Naive thymus-derived CD4-positive, alpha-beta T cell (primary cell): ENCODE results near the gene INHA. TPM values are rescaled to one million over a fixed set of nuclear protein-coding genes. Genes with fewer than 3 reads are reported as not detected.

Experiments used
- ATAC-seq: fragments of 150-1000 bp; cut with Tn5 transposase; 2 replicates; pipeline ENCODE4 v1.10.0; 2021; ENCODE audit warnings: mild to moderate bottlenecking, moderate library complexity
- CTCF ChIA-PET: fragments of 350-600 bp; sonication (Branson Sonifier 250); formaldehyde crosslinking; loops from one replicate; lab custom pipeline; 2021; ENCODE audit warnings: antibody characterized with exemption; lab: Charles Lee
- POLR2A ChIA-PET: fragments of 350-600 bp; sonication (Branson Sonifier 250); formaldehyde crosslinking; loops from one replicate; lab custom pipeline; 2021; ENCODE audit warnings: antibody characterized with exemption, inconsistent platforms; lab: Charles Lee
- DNase-seq, 9 donors: peaks; one replicate each; pipeline versions ENCODE4 v3.0.0 to v3.0.0-alpha.2; 2020 to 2022; ENCODE audit warnings: mixed read lengths in 1 of 9
- H3K27ac ChIP-seq: one replicate; pipeline ENCODE4 v1.7.0; 2013; ENCODE audit warnings: mild to moderate bottlenecking, low read depth, low read length, moderate library complexity
- H3K27me3 ChIP-seq, 2 donors: one replicate each; pipeline ENCODE4 v1.7.0; 2013; ENCODE audit warnings: low read length in 2 of 2, mild to moderate bottlenecking in 2 of 2, moderate library complexity in 2 of 2; ENCODE audit not compliant: control insufficient read depth in 2 of 2, insufficient read depth in 2 of 2
- H3K36me3 ChIP-seq, 3 experiments: 1 replicate in 2 of 3; 2 replicates in 1 of 3; pipeline ENCODE4 v1.7.0; 2013; ENCODE audit warnings: low read length in 3 of 3, mild to moderate bottlenecking in 3 of 3, moderate library complexity in 1 of 3; ENCODE audit not compliant: insufficient read depth in 3 of 3, control insufficient read depth in 2 of 3
- H3K4me1 ChIP-seq, 2 donors: one replicate each; pipeline ENCODE4 v1.7.0; 2013; ENCODE audit warnings: low read length in 2 of 2, mild to moderate bottlenecking in 2 of 2, moderate library complexity in 1 of 2; ENCODE audit not compliant: control insufficient read depth in 2 of 2, insufficient read depth in 2 of 2
- H3K4me3 ChIP-seq: 2 replicates; pipeline ENCODE4 v1.7.0; 2013; ENCODE audit warnings: mild to moderate bottlenecking, low read length
- H3K9me3 ChIP-seq, 3 experiments: 1 replicate in 2 of 3; 2 replicates in 1 of 3; pipeline ENCODE4 v1.7.0; 2013; ENCODE audit warnings: low read length in 3 of 3; ENCODE audit not compliant: control insufficient read depth in 2 of 3
- H3K27ac Mint-ChIP-seq, 9 donors: one replicate each; pipeline ENCODE4 v1.8.0; 2020 to 2022; ENCODE audit warnings: mixed read lengths in 9 of 9, mild to moderate bottlenecking in 8 of 9, moderate library complexity in 5 of 9, inconsistent platforms in 2 of 9
- H3K27me3 Mint-ChIP-seq, 5 donors: one replicate each; pipeline ENCODE4 v1.8.0; 2021 to 2022; ENCODE audit warnings: mixed read lengths in 5 of 5, mild to moderate bottlenecking in 1 of 5
- H3K36me3 Mint-ChIP-seq, 5 donors: one replicate each; pipeline ENCODE4 v1.8.0; 2020 to 2022; ENCODE audit warnings: mixed read lengths in 5 of 5, mild to moderate bottlenecking in 3 of 5, inconsistent platforms in 1 of 5
- H3K4me1 Mint-ChIP-seq, 7 donors: one replicate each; pipeline ENCODE4 v1.8.0; 2020 to 2022; ENCODE audit warnings: mixed read lengths in 7 of 7, mild to moderate bottlenecking in 3 of 7, inconsistent platforms in 1 of 7
- H3K4me3 Mint-ChIP-seq, 10 donors: one replicate each; pipeline ENCODE4 v1.8.0; 2020 to 2022; ENCODE audit warnings: mild to moderate bottlenecking in 10 of 10, mixed read lengths in 10 of 10, moderate library complexity in 6 of 10, inconsistent platforms in 2 of 10
- H3K9me3 Mint-ChIP-seq, 11 donors: one replicate each; pipeline ENCODE4 v1.8.0; 2020 to 2022; ENCODE audit warnings: mixed read lengths in 11 of 11, mild to moderate bottlenecking in 4 of 11, inconsistent platforms in 1 of 11, moderate library complexity in 1 of 11
- intact Hi-C, 2 donors: fragments of 100-400 bp; cut with micrococcal nuclease; formaldehyde crosslinking; loops; one replicate each; pipeline ENCODE4 v1.15.1; 2023
- polyA plus RNA-seq, 2 donors: library from polyadenylated mRNA; unstranded; fragments of 300-500 nt; fragmentation: Illumina TruSeq; gene quantifications; one replicate each; pipeline ENCODE4 v1.2.3, GENCODE V29; 2021
- total RNA-seq, 6 experiments: library from RNA in 5 of 6; stranded (reverse) in 5 of 6; gene quantifications; 1 replicate in 5 of 6; 2 replicates in 1 of 6; pipeline ENCODE4 v1.2.3 and lab custom pipeline; 2021 to 2026

The INHA gene
- total and polyA plus RNA-seq, 7 experiments from 2014 or later: 0.21 TPM; not detected in 6

- ATAC-seq (no peak), DNase-seq (no peak)
- Histone ChIP-seq H3K9me3 (no peaks in the 10 kb centered on the region), H3K27ac (no peak overlapping the region), H3K36me3 (peaks cover 0 to 87% (median 6%) of the 10 kb centered on the region in 3 experiments), H3K27me3 (no peaks in the 10 kb centered on the region), H3K4me3 (no peak overlapping the region), H3K4me1 (peaks cover 4 to 5% of the 10 kb centered on the region in 2 donors)
- ChIA-PET CTCF (no interaction called here), POLR2A (no interaction called here)
- Mint-ChIP-seq H3K27ac (no peak overlapping the region), H3K36me3 (peaks cover 10 to 58% (median 25%) of the 10 kb centered on the region in 5 donors), H3K27me3 (no peaks in the 10 kb centered on the region), H3K9me3 (no peaks in the 10 kb centered on the region), H3K4me1 (peaks cover 7 to 17% (median 15%) of the 10 kb centered on the region in 7 donors), H3K4me3 (no peak overlapping the region)
- intact Hi-C loops: no loop called here
Measured at GRCh38 chr2:219607931-219608330, 35.8 kb downstream of the INHA start.

DNA sequence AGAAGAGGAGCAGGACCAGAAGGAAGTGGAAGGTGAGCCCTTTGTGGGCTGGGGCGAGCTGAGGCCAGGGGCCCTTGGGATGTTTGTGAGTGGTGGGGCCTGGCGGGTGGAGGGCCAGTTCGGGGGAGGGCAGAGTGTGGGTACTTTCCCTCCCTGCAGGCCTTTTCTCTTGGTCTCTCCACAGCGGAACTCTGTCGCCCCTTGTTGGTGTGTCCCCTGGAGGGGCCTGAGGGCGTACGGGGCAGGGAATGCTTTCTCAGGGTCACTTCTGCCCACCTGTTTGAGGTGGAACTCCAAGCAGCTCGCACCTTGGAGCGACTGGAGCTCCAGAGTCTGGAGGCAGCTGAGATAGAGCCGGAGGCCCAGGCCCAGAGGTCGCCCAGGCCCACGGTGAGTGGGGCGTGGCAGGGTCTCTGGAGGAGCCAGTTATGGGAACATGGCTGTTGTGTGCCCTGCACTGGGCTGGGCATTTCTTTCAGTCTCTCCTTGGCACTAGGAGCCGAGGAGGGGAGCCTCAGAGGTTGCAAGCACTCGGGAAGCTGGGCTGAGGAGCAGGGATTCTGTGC is 36.4 kb downstream of the INHA start:
- ChIA-PET CTCF (no interaction called here), POLR2A (no interaction called here)
- intact Hi-C loops: no loop called here
- no peak for DNase-seq
- H3K27ac Mint-ChIP-seq: no peak overlapping the region
- no peaks in the 10 kb centered on the region for H3K9me3 Mint-ChIP-seq
- H3K4me3 Mint-ChIP-seq: no peak overlapping the region
- H3K9me3 ChIP-seq: no peaks in the 10 kb centered on the region
- ATAC-seq: no peak
- H3K27me3 Mint-ChIP-seq: no peaks in the 10 kb centered on the region
- H3K36me3 ChIP-seq: peaks cover 0 to 84% (median 6%) of the 10 kb centered on the region in 3 experiments
- peaks cover 10 to 58% (median 25%) of the 10 kb centered on the region in 5 donors for H3K36me3 Mint-ChIP-seq
- H3K4me1 ChIP-seq: peaks cover 4 to 5% of the 10 kb centered on the region in 2 donors
- H3K27me3 ChIP-seq: no peaks in the 10 kb centered on the region
- no peak overlapping the region for H3K27ac ChIP-seq
- no peak overlapping the region for H3K4me3 ChIP-seq
- peaks cover 9 to 18% (median 17%) of the 10 kb centered on the region in 7 donors for H3K4me1 Mint-ChIP-seq

DNA sequence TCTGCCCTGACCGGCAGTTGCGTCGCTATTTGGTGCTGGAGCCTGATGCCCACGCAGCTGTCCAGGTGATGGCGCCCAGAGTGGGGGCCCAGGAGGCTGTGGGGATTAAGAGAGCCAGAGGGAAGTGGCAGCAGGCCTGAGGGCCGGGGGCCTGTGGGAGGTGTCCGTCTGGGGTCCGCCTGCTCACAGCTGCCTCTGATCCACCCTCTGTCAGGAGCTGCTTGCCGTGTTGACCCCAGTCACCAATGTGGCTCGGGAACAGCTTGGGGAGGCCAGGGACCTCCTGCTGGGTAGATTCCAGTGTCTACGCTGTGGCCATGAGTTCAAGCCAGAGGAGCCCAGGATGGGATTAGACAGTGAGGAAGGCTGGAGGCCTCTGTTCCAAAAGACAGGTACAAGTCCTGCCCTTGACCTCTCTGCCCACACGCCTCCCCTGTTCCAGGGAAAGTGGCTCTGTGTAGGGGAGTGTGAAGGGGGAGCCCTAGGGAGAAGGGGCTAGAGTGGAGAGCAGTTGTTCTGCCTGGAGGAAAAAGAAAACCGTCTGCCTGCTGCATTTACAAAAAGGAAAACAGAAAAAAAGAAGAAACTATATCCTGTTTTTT is 37.1 kb downstream of the INHA start:
- Histone ChIP-seq H3K9me3 (no peaks in the 10 kb centered on the region), H3K27me3 (no peaks in the 10 kb centered on the region), H3K4me3 (no peak overlapping the region), H3K27ac (no peak overlapping the region), H3K4me1 (peaks cover 4 to 5% of the 10 kb centered on the region in 2 donors), H3K36me3 (peaks cover 0 to 77% (median 0%) of the 10 kb centered on the region in 3 experiments)
- H3K27me3 Mint-ChIP-seq: no peaks in the 10 kb centered on the region
- H3K9me3 Mint-ChIP-seq: no peaks in the 10 kb centered on the region
- H3K4me3 Mint-ChIP-seq: no peak overlapping the region
- ChIA-PET POLR2A (no interaction called here), CTCF (no interaction called here)
- H3K27ac Mint-ChIP-seq: no peak overlapping the region
- no peak for DNase-seq
- intact Hi-C loops: no loop called here
- peaks cover 9 to 18% (median 17%) of the 10 kb centered on the region in 7 donors for H3K4me1 Mint-ChIP-seq
- H3K36me3 Mint-ChIP-seq: peaks cover 10 to 51% (median 18%) of the 10 kb centered on the region in 5 donors
- ATAC-seq: no peak

GRCh38 chr2:219611306-219611705 is 39.2 kb downstream of the INHA start:
- DNase-seq (no peak), ATAC-seq (no peak)
- Mint-ChIP-seq H3K9me3 (no peaks in the 10 kb centered on the region), H3K27ac (peak overlapping the region in 2 of 9 donors; percentile 39 to 60), H3K27me3 (no peaks in the 10 kb centered on the region), H3K4me3 (peak overlapping the region in 3 of 10 donors; percentile 17 to 63 (median 32)), H3K36me3 (peaks cover 10 to 50% (median 20%) of the 10 kb centered on the region in 5 donors), H3K4me1 (peaks cover 9 to 20% (median 17%) of the 10 kb centered on the region in 7 donors)
- Histone ChIP-seq H3K9me3 (no peaks in the 10 kb centered on the region), H3K27ac (no peak overlapping the region), H3K4me3 (no peak overlapping the region), H3K36me3 (peaks cover 0 to 77% (median 0%) of the 10 kb centered on the region in 3 experiments), H3K27me3 (no peaks in the 10 kb centered on the region), H3K4me1 (peaks cover 4 to 5% of the 10 kb centered on the region in 2 donors)
- intact Hi-C loops: no loop called here
- ChIA-PET POLR2A (interaction anchor here (1.4 kb wide), 1 partner anchor 11 kb away, joined by 4 read pairs; no protein-coding TSS in a partner anchor), CTCF (no interaction called here)

DNA sequence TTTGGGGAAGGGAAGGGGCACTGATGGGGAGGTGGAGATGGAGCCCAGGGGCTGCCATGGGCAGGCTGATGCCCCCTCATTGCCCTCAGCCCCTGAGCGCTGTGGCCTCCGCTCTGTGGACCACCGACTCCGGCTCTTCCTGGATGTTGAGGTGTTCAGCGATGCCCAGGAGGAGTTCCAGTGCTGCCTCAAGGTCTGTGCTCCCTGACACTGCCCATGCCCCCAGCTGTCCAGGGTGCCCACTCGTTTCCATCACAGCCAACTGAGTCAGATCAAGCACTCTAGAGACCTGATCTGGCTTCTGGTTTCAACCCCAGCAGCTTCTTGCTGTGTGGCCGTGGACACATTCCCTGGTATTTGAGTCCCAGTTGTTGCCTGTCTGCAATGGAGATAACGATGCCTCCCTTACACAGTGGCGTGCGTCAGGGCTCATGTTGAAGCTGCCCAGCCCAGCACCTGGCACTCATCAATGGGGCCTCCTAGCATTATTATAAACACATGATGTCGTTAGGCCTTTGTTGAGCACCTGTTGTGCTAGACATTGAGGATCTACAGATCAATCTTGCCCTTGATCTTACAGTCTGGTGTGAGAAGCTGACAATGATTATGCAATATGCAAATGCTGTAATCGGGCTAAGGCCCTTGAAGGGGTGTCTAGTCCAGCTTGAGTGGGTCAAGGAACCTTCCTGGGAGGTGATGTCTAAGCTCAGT is 39.9 kb downstream of the INHA start:
- Histone ChIP-seq H3K4me3 (no peak overlapping the region), H3K4me1 (peaks cover 4 to 5% of the 10 kb centered on the region in 2 donors), H3K27ac (no peak overlapping the region), H3K27me3 (no peaks in the 10 kb centered on the region), H3K36me3 (peaks cover 0 to 74% (median 0%) of the 10 kb centered on the region in 3 experiments), H3K9me3 (no peaks in the 10 kb centered on the region)
- ChIA-PET CTCF (no interaction called here), POLR2A (interaction anchor here (1.4 kb wide), 1 partner anchor 11 kb away, joined by 4 read pairs; no protein-coding TSS in a partner anchor)
- peak overlapping the region in 5 of 9 donors; percentile 25 to 96 (median 57) for H3K27ac Mint-ChIP-seq
- intact Hi-C loops: no loop called here
- no peaks in the 10 kb centered on the region for H3K9me3 Mint-ChIP-seq
- DNase-seq (no peak), ATAC-seq (no peak)
- peaks cover 10 to 47% (median 15%) of the 10 kb centered on the region in 5 donors for H3K36me3 Mint-ChIP-seq
- H3K4me1 Mint-ChIP-seq: peaks cover 9 to 20% (median 17%) of the 10 kb centered on the region in 7 donors
- peak overlapping the region in 6 of 10 donors; percentile 14 to 65 (median 46) for H3K4me3 Mint-ChIP-seq
- no peaks in the 10 kb centered on the region for H3K27me3 Mint-ChIP-seq

DNA sequence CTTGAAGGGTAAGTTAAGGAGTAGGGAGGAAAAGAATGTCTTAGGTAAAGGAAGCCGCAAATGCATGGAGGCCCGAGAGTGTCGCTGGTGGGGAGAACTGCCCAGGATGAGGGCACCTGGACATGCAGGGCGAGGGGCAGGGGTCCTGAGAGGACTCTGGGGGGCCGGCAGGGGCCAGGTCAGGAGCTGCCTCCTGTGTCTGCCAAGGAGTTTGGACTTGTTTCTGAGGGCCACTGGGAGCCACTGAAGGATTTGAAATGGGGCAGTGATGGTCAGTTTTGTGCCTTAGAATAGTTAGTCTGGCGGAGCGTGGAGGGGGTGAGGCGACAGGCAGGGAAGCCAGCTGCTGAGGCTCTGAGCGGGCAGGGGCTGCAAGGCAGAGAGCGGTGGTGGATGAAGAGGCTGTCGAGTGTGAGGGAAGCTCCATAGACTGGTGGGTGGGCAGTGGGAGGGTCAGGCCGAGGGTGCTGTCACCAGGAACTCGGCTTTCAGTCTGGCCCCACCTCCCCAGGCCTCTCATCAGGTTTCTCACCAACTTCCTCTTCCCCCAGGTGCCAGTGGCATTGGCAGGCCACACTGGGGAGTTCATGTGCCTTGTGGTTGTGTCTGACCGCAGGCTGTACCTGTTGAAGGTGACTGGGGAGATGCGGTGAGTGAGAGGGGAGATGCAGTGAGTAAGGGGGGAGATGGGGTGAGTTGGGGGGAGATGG is 40.6 kb downstream of the INHA start:
- Histone ChIP-seq H3K4me1 (peaks cover 4 to 5% of the 10 kb centered on the region in 2 donors), H3K27me3 (no peaks in the 10 kb centered on the region), H3K9me3 (no peaks in the 10 kb centered on the region), H3K4me3 (no peak overlapping the region), H3K36me3 (peaks cover 0 to 68% (median 0%) of the 10 kb centered on the region in 3 experiments), H3K27ac (no peak overlapping the region)
- peak; percentile 45 for ATAC-seq
- DNase-seq: peak in 5 of 9 donors; percentile 10 to 31 (median 18)
- Mint-ChIP-seq H3K4me3 (peak overlapping the region in 7 of 10 donors; percentile 18 to 65 (median 52)), H3K27me3 (no peaks in the 10 kb centered on the region), H3K36me3 (peaks cover 10 to 43% (median 11%) of the 10 kb centered on the region in 5 donors), H3K9me3 (no peaks in the 10 kb centered on the region), H3K27ac (peak overlapping the region in 7 of 9 donors; percentile 25 to 96 (median 57)), H3K4me1 (peaks cover 9 to 20% (median 17%) of the 10 kb centered on the region in 7 donors)
- intact Hi-C loops: no loop called here
- ChIA-PET CTCF (interaction anchor here (0.6 kb wide), 1 partner anchor 13 kb away, joined by 3 read pairs; no protein-coding TSS in a partner anchor), POLR2A (no interaction called here)
